NCI-H1694 (cell line): ENCODE results near the gene BCAR3.
"Not testable (repeated sequence)": the region's sequence is repeated elsewhere in the genome, so short reads cannot be mapped to it uniquely, and the experiment has no call there.

Experiments
- DNase-seq: peaks from one replicate; lab custom pipeline; 2025; lab: John Stamatoyannopoulos, UW

BCAR3 gene

GRCh38 chr1:93596329-93597089 is 85.1 kb downstream of the BCAR3 start:
- no peak for DNase-seq

GRCh38 chr1:93595743-93596142 is 85.9 kb downstream of the BCAR3 start:
- DNase-seq: no peak

GRCh38 chr1:93595266-93595665 is 86.4 kb downstream of the BCAR3 start:
- DNase-seq: no peak

- no peak for DNase-seq
These were observed 87.1 kb downstream of the BCAR3 start for GRCh38 chr1:93594603-93594880.

- DNase-seq: no peak
These were observed 87.6 kb downstream of the BCAR3 start for GRCh38 chr1:93593854-93594602.

- no peak for DNase-seq
These were observed 89.1 kb downstream of the BCAR3 start for GRCh38 chr1:93592551-93592949.

- peak; percentile 24 for DNase-seq
These were observed 89.7 kb downstream of the BCAR3 start for GRCh38 chr1:93591676-93592550.

GRCh38 chr1:93591291-93591675 is 90.4 kb downstream of the BCAR3 start:
- DNase-seq: not testable (repeated sequence)

- DNase-seq: no peak
These were observed 92.7 kb downstream of the BCAR3 start for GRCh38 chr1:93588955-93589354.

- no peak for DNase-seq
These were observed 93.4 kb downstream of the BCAR3 start for GRCh38 chr1:93588206-93588605.

- DNase-seq: no peak
These were observed 94.3 kb downstream of the BCAR3 start for GRCh38 chr1:93587354-93587753.

- DNase-seq: no peak
These were observed 96.3 kb downstream of the BCAR3 start for GRCh38 chr1:93585059-93585966.

GRCh38 chr1:93584261-93585003 is 97.2 kb downstream of the BCAR3 start:
- no peak for DNase-seq

GRCh38 chr1:93581917-93582850 is 99.5 kb downstream of the BCAR3 start:
- DNase-seq: no peak

- DNase-seq: no peak
These were observed 101.7 kb downstream of the BCAR3 start for GRCh38 chr1:93579891-93580290.

GRCh38 chr1:93578911-93579825 is 102.5 kb downstream of the BCAR3 start:
- no peak for DNase-seq

- no peak for DNase-seq
These were observed 103.2 kb downstream of the BCAR3 start for GRCh38 chr1:93578433-93578830.

GRCh38 chr1:93577536-93578432 is 103.9 kb downstream of the BCAR3 start:
- DNase-seq: no peak
